ENCODE measurements around the gene NANOS1. TPM values are rescaled to one million over a fixed set of nuclear protein-coding genes. Genes with fewer than 3 reads are reported as not detected.

The NANOS1 gene
- total RNA-seq, 5 donors from 2014 or later (not counting 1 experiment from before 2014, with no cell fraction given) = 0.08 to 0.60 (median 0.38) TPM

- POLR2A ChIA-PET = interaction anchor here (0.6 to 1.3 kb wide), 4 partner anchors 9 to 1022 kb away, joined by 3 to 5 read pairs (median 4); no protein-coding TSS in a partner anchor
- no peaks in the 10 kb centered on the region for H3K27me3 ChIP-seq (replicated peaks in 1 of 2; ENCODE audit: control insufficient read depth in 2 of 2, extremely low read depth in 1 of 2, insufficient read depth in 2 of 2, low read length in 1 of 2)
- H3K36me3 ChIP-seq (ENCODE audit: control insufficient read depth in 2 of 2, extremely low read depth in 1 of 2, insufficient read depth in 1 of 2, low read length in 1 of 2) = no peaks in the 10 kb centered on the region
- Mint-ChIP-seq H3K4me3 (peak overlapping the region; percentile 95 to 97 (median 96)), H3K36me3 (peaks cover 10% of the 10 kb centered on the region), H3K4me1 (peaks cover 48 to 51% (median 50%) of the 10 kb centered on the region in 3 donors), H3K27me3 (no peaks in the 10 kb centered on the region), H3K9me3 (no peaks in the 10 kb centered on the region), H3K27ac (peak overlapping the region; percentile 91 to 96)
- ATAC-seq (replicated peaks in 1 of 4) = peak; percentile 61 to 67 (median 66)
- H3K27ac ChIP-seq (ENCODE audit: low read length) = peak overlapping the region; percentile 93
- no peaks in the 10 kb centered on the region for H3K9me3 ChIP-seq
- H3K4me3 ChIP-seq (ENCODE audit: control insufficient read depth in 1 of 2, extremely low read depth in 1 of 2, low read length in 1 of 2) = peak overlapping the region; percentile 81
- CTCF ChIA-PET = interaction anchor here (0.5 to 0.7 kb wide), 3 partner anchors 84 to 129 kb away, joined by 3 to 7 read pairs (median 3); no protein-coding TSS in a partner anchor
- under 1% methylated on average over 35 of the region's 48 CpGs for WGBS (ENCODE audit: insufficient coverage)
- H3K4me1 ChIP-seq (ENCODE audit: control insufficient read depth in 1 of 2, extremely low read depth in 1 of 2, insufficient read depth in 2 of 2, low read length in 2 of 2) = peaks cover 16 to 32% of the 10 kb centered on the region in 2 experiments
- peak in 34 of 35 experiments; percentile 20 to 73 (median 48) for DNase-seq
Measured at GRCh38 chr10:119079599-119080520, 50.3 kb downstream of the NANOS1 start.

DNA sequence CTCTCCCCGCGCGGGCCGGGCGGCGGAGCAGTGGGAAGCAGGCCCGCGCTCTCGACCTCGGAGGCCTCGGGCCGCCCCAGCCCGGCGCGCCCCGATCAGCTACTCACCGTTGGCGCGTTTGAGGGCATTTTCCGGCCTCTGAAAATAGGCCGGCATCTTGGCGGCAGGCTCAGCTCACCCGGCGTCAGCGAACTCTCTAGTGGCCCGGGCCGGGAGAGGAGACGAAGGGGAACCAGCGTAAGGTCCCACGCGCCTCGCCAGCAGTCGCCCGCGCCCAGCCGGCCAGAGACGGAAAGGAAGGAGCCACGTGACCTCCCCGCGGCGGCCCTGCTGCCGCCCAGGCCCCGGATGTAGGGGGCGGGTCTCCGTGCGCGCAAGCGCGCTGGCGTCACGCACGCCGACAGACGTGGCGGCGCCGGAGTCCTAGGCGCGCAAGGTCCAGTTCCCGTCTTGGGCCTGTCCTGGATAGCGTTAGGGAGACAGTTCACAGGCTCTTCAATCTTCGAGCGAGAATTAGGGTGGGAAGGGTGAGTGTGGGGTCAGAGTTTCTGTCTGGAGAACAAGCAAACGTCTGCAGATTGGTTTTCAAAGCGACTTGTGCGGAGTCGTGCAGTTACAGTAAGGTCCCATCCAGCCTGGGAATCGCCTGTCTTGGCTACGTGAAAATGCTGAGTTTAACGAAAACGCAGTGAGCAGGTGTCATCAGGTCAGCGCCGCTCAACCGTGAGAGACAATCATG lies 51.2 kb downstream of the NANOS1 start, which contains the start of gene EIF3A:
Gene EIF3A, minus strand, starts transcription at position 297 of the 739 bp plus-strand sequence. Its CDS starts 141 bp downstream, at position 156.
- Histone ChIP-seq H3K4me3 (ENCODE audit: control insufficient read depth in 1 of 2, extremely low read depth in 1 of 2, low read length in 1 of 2) (peak within 1 kb of the TSS; percentile 81), H3K27me3 (replicated peaks in 1 of 2; ENCODE audit: control insufficient read depth in 2 of 2, extremely low read depth in 1 of 2, insufficient read depth in 2 of 2, low read length in 1 of 2) (no peaks in the 10 kb centered on the region), H3K9me3 (no peaks in the 10 kb centered on the region), H3K36me3 (ENCODE audit: control insufficient read depth in 2 of 2, extremely low read depth in 1 of 2, insufficient read depth in 1 of 2, low read length in 1 of 2) (no peaks in the 10 kb centered on the region), H3K27ac (ENCODE audit: low read length) (peak within 1 kb of the TSS; percentile 93), H3K4me1 (ENCODE audit: control insufficient read depth in 1 of 2, extremely low read depth in 1 of 2, insufficient read depth in 2 of 2, low read length in 2 of 2) (peaks cover 16 to 27% of the 10 kb centered on the region in 2 experiments)
- Mint-ChIP-seq H3K4me3 (peak within 1 kb of the TSS; percentile 95 to 97 (median 96)), H3K4me1 (peaks cover 47 to 49% (median 48%) of the 10 kb centered on the region in 3 donors), H3K36me3 (peaks cover 10% of the 10 kb centered on the region), H3K27ac (peak within 1 kb of the TSS; percentile 91 to 96), H3K27me3 (no peaks in the 10 kb centered on the region), H3K9me3 (no peaks in the 10 kb centered on the region)
- peak; percentile 74 to 94 (median 87) for DNase-seq
- ATAC-seq (replicated peaks in 1 of 4) = peak; percentile 83 to 86 (median 86)
- WGBS (ENCODE audit: insufficient coverage) = under 1% methylated on average over 68 of the region's 74 CpGs
- ChIA-PET CTCF (interaction anchor here (0.5 to 0.7 kb wide), 2 partner anchors 84 to 98 kb away, joined by 3 to 7 read pairs; no protein-coding TSS in a partner anchor), POLR2A (no interaction called here)

Other genes starting within 250 kb of the NANOS1 start
- 100 to 1,000 TPM; 102 to 124 (median 111) TPM for gene EIF3A, start 51.1 kb downstream of the NANOS1 start, total RNA-seq
- gene DENND10, start 74.4 kb downstream of the NANOS1 start, total RNA-seq = 10 to 100 TPM; 28.5 to 52.4 (median 41.7) TPM
- gene SFXN4, start 136.0 kb downstream of the NANOS1 start, total RNA-seq = 10 to 100 TPM; 10.4 to 19.4 (median 13.9) TPM
- 10 to 100 TPM; 15.7 to 36.2 (median 34.7) TPM for gene PRDX3, start 149.1 kb downstream of the NANOS1 start, total RNA-seq
- gene GRK5, start 177.9 kb downstream of the NANOS1 start, total RNA-seq = 10 to 100 TPM; 21.7 to 36.8 (median 30.6) TPM